K562 (cell line): Measurements from ENCODE around the gene LPXN. TPM values are rescaled to one million over a fixed set of nuclear protein-coding genes. Genes with fewer than 3 reads are reported as not detected.

Experiments used
- ASH1L ChIP-seq: fragments of 450-650 bp; IDR thresholded peaks from 2 replicates; pipeline ENCODE4 v1.6.1; 2018; ENCODE audit warnings: borderline replicate concordance, mild to moderate bottlenecking, low read depth; ENCODE audit not compliant: partially characterized antibody
- BCL6 ChIP-seq: fragments of 250-450 bp; sonication (Bioruptor Pico); IDR thresholded peaks from 2 replicates; pipeline ENCODE4 v1.4.0; 2020
- DIDO1 ChIP-seq: fragments of 450-650 bp; IDR thresholded peaks from 2 replicates; pipeline ENCODE4 v1.6.1; 2016; ENCODE audit warnings: low read depth, missing biosample characterization, missing genetic modification characterization
- MAFG ChIP-seq: fragments of 450-650 bp; conservative IDR thresholded peaks from 2 replicates; pipeline ENCODE4 v1.6.1; 2016; ENCODE audit warnings: missing genetic modification characterization, missing compliant biosample characterization
- RAD51 ChIP-seq: fragments of 450-650 bp; IDR thresholded peaks from 2 replicates; pipeline ENCODE4 v1.7.1; 2016; ENCODE audit warnings: low read depth, mild to moderate bottlenecking, borderline replicate concordance
- SP2 ChIP-seq: IDR thresholded peaks from 2 replicates; pipeline ENCODE4 v1.6.1; 2011; ENCODE audit warnings: mild to moderate bottlenecking, low read depth, low read length, moderate library complexity; ENCODE audit not compliant: poor library complexity, severe bottlenecking; ENCODE audit errors: extremely low read depth
- TAL1 ChIP-seq: fragments of 450-650 bp; IDR thresholded peaks from 2 replicates; pipeline ENCODE4 v1.6.1; 2016; ENCODE audit warnings: mild to moderate bottlenecking
- TBP ChIP-seq: optimal IDR thresholded peaks from 2 replicates; pipeline ENCODE3; 2011; ENCODE audit warnings: low read depth, low read length, improper control_type of control experiment
- ZNF146 ChIP-seq: IDR thresholded peaks from one replicate; pipeline ENCODE4 v1.6.1; 2018; ENCODE audit warnings: missing compliant biosample characterization; ENCODE audit not compliant: unreplicated experiment
- ZNF764 ChIP-seq: fragments of 250-450 bp; sonication (Bioruptor Pico); IDR thresholded peaks from 2 replicates; pipeline ENCODE4 v1.4.0; 2020; ENCODE audit warnings: low read depth, mild to moderate bottlenecking, moderate library complexity
- polyA plus RNA-seq, 8 experiments: library from polyadenylated mRNA; depleted of rRNA in 4 of 8; stranded (reverse) in 5 of 8; unstranded in 3 of 8; fragments of >200 nt; fragmentation: Nextera tagmentation in 2 of 8; fragmentation: Illumina TruSeq in 1 of 8; extraction: Ambion mirVana in 2 of 8; extraction: Trizol in 1 of 8; gene quantifications; 2 replicates each; pipeline versions ENCODE4 v1.2.1 to v1.2.3, GENCODE V29; 2011 to 2014; ENCODE audit warnings: inconsistent platforms in 1 of 8, missing spikeins in 1 of 8
- total RNA-seq, 7 experiments: library from RNA; depleted of rRNA in 6 of 7; stranded (reverse); fragments of >200 nt in 6 of 7; fragmentation: Illumina TruSeq in 2 of 7; extraction: Trizol in 2 of 7; gene quantifications; 2 replicates each; pipeline versions ENCODE4 v1.2.1 to v1.2.3, GENCODE V29; 2011 to 2021; ENCODE audit warnings: low replicate concordance in 1 of 7
- TF ChIP-seq, protein P1 (sequence below), 3 experiments: fragments of 200-800 bp in 1 of 3; fragments of 250-450 bp in 1 of 3; fragments of 450-650 bp in 1 of 3; sonication (Bioruptor Pico) in 1 of 3; sonication (Bioruptor generic) in 1 of 3; formaldehyde crosslinking in 1 of 3; IDR thresholded peaks; 2 replicates each; pipeline versions ENCODE4 v1.6.1 to v1.8.0; 2016 to 2022; ENCODE audit warnings: mild to moderate bottlenecking in 2 of 3, missing genetic modification characterization in 2 of 3, missing compliant biosample characterization in 1 of 3, moderate library complexity in 1 of 3
- TF ChIP-seq, protein P2 (sequence below), 2 experiments: fragments of 450-650 bp; formaldehyde crosslinking in 1 of 2; IDR thresholded peaks; 2 replicates each; pipeline versions ENCODE4 v1.4.0 to v1.6.1; 2014 to 2020; ENCODE audit warnings: mild to moderate bottlenecking in 2 of 2, borderline replicate concordance in 1 of 2, low read depth in 1 of 2
- TF ChIP-seq, protein P3 (sequence below), 2 experiments: fragments of 450-650 bp; IDR thresholded peaks; 2 replicates each; pipeline ENCODE4 v1.6.1; 2016

The LPXN gene
- total and polyA plus RNA-seq, 9 of the 15 experiments (the other 6 are each of a cell fraction or from before 2014, with no cell fraction given) = 0.73 to 3.1 (median 2.0) TPM

DNA sequence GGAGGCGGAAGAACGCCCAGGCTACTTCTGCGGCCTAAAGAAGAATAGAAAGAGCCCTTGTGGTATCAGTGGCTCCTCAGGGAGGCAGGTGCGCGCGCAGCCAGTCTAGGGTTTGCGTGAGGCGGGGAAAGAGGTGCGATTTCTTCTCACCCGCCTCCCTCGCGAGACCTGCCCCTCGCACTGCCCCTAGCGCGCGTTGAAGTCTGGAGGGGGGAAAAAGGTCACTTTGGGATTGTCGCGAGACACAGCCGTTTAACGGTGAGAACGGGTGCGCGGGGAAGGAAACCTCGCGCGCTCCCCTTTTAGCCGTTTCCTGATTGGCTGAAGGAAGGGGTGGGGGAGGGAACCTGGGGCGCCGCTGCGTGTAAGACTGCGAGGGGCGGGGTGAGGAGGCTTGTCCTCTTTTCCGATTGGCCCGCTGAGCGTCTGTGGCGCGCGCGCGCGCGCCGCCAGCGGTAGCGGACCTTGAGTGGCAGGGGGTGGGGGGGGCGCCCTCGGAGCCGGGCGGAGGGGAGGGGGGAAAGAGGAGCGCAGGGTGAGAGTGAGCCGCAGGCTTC, 3.1 kb upstream of the LPXN start, which contains the start of gene ZFP91 (continued):
- TF ChIP-seq, protein P1, sequence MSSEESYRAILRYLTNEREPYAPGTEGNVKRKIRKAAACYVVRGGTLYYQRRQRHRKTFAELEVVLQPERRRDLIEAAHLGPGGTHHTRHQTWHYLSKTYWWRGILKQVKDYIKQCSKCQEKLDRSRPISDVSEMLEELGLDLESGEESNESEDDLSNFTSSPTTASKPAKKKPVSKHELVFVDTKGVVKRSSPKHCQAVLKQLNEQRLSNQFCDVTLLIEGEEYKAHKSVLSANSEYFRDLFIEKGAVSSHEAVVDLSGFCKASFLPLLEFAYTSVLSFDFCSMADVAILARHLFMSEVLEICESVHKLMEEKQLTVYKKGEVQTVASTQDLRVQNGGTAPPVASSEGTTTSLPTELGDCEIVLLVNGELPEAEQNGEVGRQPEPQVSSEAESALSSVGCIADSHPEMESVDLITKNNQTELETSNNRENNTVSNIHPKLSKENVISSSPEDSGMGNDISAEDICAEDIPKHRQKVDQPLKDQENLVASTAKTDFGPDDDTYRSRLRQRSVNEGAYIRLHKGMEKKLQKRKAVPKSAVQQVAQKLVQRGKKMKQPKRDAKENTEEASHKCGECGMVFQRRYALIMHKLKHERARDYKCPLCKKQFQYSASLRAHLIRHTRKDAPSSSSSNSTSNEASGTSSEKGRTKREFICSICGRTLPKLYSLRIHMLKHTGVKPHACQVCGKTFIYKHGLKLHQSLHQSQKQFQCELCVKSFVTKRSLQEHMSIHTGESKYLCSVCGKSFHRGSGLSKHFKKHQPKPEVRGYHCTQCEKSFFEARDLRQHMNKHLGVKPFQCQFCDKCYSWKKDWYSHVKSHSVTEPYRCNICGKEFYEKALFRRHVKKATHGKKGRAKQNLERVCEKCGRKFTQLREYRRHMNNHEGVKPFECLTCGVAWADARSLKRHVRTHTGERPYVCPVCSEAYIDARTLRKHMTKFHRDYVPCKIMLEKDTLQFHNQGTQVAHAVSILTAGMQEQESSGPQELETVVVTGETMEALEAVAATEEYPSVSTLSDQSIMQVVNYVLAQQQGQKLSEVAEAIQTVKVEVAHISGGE (CRISPR knock-in tag; IDR thresholded peaks at IDR 0.05) = no peak
- TF ChIP-seq DIDO1 (tag) = no peak
- no peak for TF ChIP-seq ZNF146
- no peak for TF ChIP-seq BCL6 (CRISPR knock-in tag)
- peak; percentile 60 for TF ChIP-seq ASH1L
- TF ChIP-seq, protein P2, sequence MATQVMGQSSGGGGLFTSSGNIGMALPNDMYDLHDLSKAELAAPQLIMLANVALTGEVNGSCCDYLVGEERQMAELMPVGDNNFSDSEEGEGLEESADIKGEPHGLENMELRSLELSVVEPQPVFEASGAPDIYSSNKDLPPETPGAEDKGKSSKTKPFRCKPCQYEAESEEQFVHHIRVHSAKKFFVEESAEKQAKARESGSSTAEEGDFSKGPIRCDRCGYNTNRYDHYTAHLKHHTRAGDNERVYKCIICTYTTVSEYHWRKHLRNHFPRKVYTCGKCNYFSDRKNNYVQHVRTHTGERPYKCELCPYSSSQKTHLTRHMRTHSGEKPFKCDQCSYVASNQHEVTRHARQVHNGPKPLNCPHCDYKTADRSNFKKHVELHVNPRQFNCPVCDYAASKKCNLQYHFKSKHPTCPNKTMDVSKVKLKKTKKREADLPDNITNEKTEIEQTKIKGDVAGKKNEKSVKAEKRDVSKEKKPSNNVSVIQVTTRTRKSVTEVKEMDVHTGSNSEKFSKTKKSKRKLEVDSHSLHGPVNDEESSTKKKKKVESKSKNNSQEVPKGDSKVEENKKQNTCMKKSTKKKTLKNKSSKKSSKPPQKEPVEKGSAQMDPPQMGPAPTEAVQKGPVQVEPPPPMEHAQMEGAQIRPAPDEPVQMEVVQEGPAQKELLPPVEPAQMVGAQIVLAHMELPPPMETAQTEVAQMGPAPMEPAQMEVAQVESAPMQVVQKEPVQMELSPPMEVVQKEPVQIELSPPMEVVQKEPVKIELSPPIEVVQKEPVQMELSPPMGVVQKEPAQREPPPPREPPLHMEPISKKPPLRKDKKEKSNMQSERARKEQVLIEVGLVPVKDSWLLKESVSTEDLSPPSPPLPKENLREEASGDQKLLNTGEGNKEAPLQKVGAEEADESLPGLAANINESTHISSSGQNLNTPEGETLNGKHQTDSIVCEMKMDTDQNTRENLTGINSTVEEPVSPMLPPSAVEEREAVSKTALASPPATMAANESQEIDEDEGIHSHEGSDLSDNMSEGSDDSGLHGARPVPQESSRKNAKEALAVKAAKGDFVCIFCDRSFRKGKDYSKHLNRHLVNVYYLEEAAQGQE (IDR thresholded peaks at IDR 0.05; ENCODE audit: borderline replicate concordance) = no peak
- TF ChIP-seq, protein P2 (CRISPR knock-in tag; IDR thresholded peaks at IDR 0.05; ENCODE audit: low read depth) = 0 out of 2 replicates have a peak, but pooled peaks have one; percentile 68
- TF ChIP-seq, protein P3, sequence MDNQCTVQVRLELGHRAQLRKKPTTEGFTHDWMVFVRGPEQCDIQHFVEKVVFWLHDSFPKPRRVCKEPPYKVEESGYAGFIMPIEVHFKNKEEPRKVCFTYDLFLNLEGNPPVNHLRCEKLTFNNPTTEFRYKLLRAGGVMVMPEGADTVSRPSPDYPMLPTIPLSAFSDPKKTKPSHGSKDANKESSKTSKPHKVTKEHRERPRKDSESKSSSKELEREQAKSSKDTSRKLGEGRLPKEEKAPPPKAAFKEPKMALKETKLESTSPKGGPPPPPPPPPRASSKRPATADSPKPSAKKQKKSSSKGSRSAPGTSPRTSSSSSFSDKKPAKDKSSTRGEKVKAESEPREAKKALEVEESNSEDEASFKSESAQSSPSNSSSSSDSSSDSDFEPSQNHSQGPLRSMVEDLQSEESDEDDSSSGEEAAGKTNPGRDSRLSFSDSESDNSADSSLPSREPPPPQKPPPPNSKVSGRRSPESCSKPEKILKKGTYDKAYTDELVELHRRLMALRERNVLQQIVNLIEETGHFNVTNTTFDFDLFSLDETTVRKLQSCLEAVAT (IDR thresholded peaks at IDR 0.05) = no peak; a peak in 1 of 4 replicates
- TF ChIP-seq RAD51 = no peak
- no peak for TF ChIP-seq MAFG (tag)
- TF ChIP-seq ZNF764 (CRISPR knock-in tag) = no peak
- TF ChIP-seq SP2 = peak; percentile 42
- peak; percentile 75 for TF ChIP-seq TBP
- no peak for TF ChIP-seq TAL1
